ENCODE results near the gene MARCKSL1. TPM values are rescaled to one million over a fixed set of nuclear protein-coding genes. Genes with fewer than 3 reads are reported as not detected.
"Not testable (repeated sequence)": the region's sequence is repeated elsewhere in the genome, so short reads cannot be mapped to it uniquely, and the experiment has no call there.

The MARCKSL1 gene
- total RNA-seq, 2 donors from 2014 or later: 144 to 243 TPM

- Histone ChIP-seq H3K4me1 (replicated peaks) (peaks cover 3% of the 10 kb centered on the region), H3K4me3 (no peak overlapping the region), H3K9me3 (no peaks in the 10 kb centered on the region), H3K27me3 (replicated peaks; ENCODE audit: insufficient read depth) (no peaks in the 10 kb centered on the region), H3K27ac (no peak overlapping the region), H3K36me3 (no peaks in the 10 kb centered on the region)
- no peak for TF ChIP-seq POLR2A (IDR thresholded peaks at IDR 0.05)
- no peak for TF ChIP-seq CTCF (IDR thresholded peaks at IDR 0.05)
- TF ChIP-seq POLR2AphosphoS5 (IDR thresholded peaks at IDR 0.05): no peak
- no peak for DNase-seq (ENCODE audit: low spot score)
- WGBS: 93% methylated on average over 3 of the region's 3 CpGs
- intact Hi-C loops (cut with DNase I): no loop called here
Measured at GRCh38 chr1:32285658-32286057, 50.4 kb downstream of the MARCKSL1 start.

- DNase-seq (ENCODE audit: low spot score); H3K27ac ChIP-seq; H3K36me3 ChIP-seq; H3K27me3 ChIP-seq (replicated peaks; ENCODE audit: insufficient read depth); intact Hi-C loops (cut with DNase I); H3K4me1 ChIP-seq (replicated peaks); H3K4me3 ChIP-seq; H3K9me3 ChIP-seq: not testable (repeated sequence)
- 91% methylated on average over 8 of the region's 8 CpGs for WGBS
Measured at GRCh38 chr1:32284777-32285176, 51.3 kb downstream of the MARCKSL1 start.

Small RNAs within 50 kb of the gene (small RNA-seq; reads per million reads assigned to genes)
- gene RF00019: 0 reads per million in 2 donors

Other genes with a start within 250 kb of the MARCKSL1 start
- 10 to 100 TPM; 37.9 to 56.9 TPM for gene KPNA6, start 228.2 kb downstream of the MARCKSL1 start, total RNA-seq
- 10 to 100 TPM; 49.6 to 70.8 TPM for gene TXLNA, start 156.6 kb downstream of the MARCKSL1 start, total RNA-seq
- 10 to 100 TPM in 1 of 2 donors, 1 to 10 TPM in 1; 2.9 to 85.5 TPM for gene CCDC28B, start 135.6 kb downstream of the MARCKSL1 start, total RNA-seq
- 1 to 10 TPM; 5.2 to 5.6 TPM for gene IQCC, start 130.6 kb downstream of the MARCKSL1 start, total RNA-seq
- not detected for gene DCDC2B, start 127.1 kb downstream of the MARCKSL1 start, total RNA-seq
- gene TMEM234, start 113.9 kb downstream of the MARCKSL1 start, total RNA-seq: 10 to 100 TPM; 17.9 to 31.7 TPM
- 100 to 1,000 TPM; 158 to 181 TPM for gene EIF3I, start 113.8 kb downstream of the MARCKSL1 start, total RNA-seq
- gene FAM167B, start 89.0 kb downstream of the MARCKSL1 start, total RNA-seq: 1 to 10 TPM; 2.3 to 3.6 TPM
- 1 to 10 TPM; 1.3 to 4.4 TPM for gene LCK, start 85.0 kb downstream of the MARCKSL1 start, total RNA-seq
- 10 to 100 TPM; 85.8 to 98.0 TPM for gene HDAC1, start 44.1 kb downstream of the MARCKSL1 start, total RNA-seq
- 10 to 100 TPM in 1 of 2 donors, 1 to 10 TPM in 1; 8.5 to 24.2 TPM for gene FAM229A, start 26.3 kb upstream of the MARCKSL1 start, total RNA-seq
- 1 to 10 TPM in 1 of 2 donors, not detected in 1; 7.0 TPM for gene TSSK3, start 26.3 kb upstream of the MARCKSL1 start, total RNA-seq
- 100 to 1,000 TPM in 1 of 2 donors, 10 to 100 TPM in 1; 78.3 to 248 TPM for gene BSDC1, start 58.2 kb upstream of the MARCKSL1 start, total RNA-seq
- gene ZBTB8B, start 128.8 kb upstream of the MARCKSL1 start, total RNA-seq: under 1 TPM; 0.18 to 0.45 TPM
- 1 to 10 TPM; 5.9 to 7.4 TPM for gene ZBTB8A, start 203.2 kb upstream of the MARCKSL1 start, total RNA-seq